ENCODE results near the gene CAPSL.

DNA sequence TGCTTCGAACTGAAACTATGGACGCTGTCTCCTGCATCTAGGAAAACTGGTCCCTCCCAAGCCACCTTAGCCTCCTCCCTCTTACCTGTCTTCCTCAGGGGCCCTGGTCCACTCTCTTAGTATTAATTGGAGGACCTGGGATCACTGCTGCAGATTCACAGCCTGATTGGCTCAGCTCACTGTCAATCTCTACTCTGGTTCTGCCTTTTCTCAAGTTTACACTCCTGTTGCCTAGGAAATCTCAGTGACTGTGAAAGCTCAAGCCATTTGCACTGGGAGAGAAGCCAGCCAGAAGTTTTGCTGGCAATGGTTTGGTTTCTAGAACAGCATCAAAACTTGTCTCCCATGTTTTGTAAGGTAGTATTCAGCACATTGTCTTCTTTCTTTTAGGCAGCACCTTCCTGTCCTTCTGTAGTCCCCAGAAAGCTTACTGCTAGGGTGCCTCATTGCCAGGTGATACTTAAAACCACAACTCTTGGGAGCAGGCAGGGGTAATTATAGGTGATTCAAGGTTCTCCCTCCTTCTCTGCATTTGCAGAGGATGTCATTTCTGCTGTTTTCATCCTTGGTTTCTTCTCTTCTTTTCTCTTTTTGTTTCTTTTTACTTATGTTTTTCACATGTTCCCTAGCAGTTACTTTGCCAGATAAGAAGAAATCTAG, at the start of gene CAPSL:
- TF ChIP-seq, protein P1, sequence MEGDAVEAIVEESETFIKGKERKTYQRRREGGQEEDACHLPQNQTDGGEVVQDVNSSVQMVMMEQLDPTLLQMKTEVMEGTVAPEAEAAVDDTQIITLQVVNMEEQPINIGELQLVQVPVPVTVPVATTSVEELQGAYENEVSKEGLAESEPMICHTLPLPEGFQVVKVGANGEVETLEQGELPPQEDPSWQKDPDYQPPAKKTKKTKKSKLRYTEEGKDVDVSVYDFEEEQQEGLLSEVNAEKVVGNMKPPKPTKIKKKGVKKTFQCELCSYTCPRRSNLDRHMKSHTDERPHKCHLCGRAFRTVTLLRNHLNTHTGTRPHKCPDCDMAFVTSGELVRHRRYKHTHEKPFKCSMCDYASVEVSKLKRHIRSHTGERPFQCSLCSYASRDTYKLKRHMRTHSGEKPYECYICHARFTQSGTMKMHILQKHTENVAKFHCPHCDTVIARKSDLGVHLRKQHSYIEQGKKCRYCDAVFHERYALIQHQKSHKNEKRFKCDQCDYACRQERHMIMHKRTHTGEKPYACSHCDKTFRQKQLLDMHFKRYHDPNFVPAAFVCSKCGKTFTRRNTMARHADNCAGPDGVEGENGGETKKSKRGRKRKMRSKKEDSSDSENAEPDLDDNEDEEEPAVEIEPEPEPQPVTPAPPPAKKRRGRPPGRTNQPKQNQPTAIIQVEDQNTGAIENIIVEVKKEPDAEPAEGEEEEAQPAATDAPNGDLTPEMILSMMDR (IDR thresholded peaks at IDR 0.05) = no peak
- no peak for TF ChIP-seq POLR2A (IDR thresholded peaks at IDR 0.05)
